Renal pelvis (tissue), 12 donors: Measurements from ENCODE around the gene C1orf50. TPM values are rescaled to one million over a fixed set of nuclear protein-coding genes. Genes with fewer than 3 reads are reported as not detected.
"Not testable (repeated sequence)": the region's sequence is repeated elsewhere in the genome, so short reads cannot be mapped to it uniquely, and the experiment has no call there.

Source experiments
- DNase-seq: peaks from one replicate; pipeline ENCODE4 v3.0.0-alpha.2; 2013
- long read RNA-seq, 16 experiments: transcript quantifications; one replicate each; lab custom pipeline, GENCODE V29; 2026
- polyA plus RNA-seq, 3 donors: library from polyadenylated mRNA; unstranded; fragments of 120-200 nt; gene quantifications; one replicate each; pipeline ENCODE4 v1.2.1, GENCODE V29; 2013; ENCODE audit not compliant: insufficient read length in 3 of 3

C1orf50 gene
- polyA plus RNA-seq = 10 to 100 TPM; 10.2 to 15.3 (median 12.5) TPM
- long read RNA-seq, donor 1, full-length matches to known transcripts = 4 of 9 reads
- long read RNA-seq, donor 1, partial matches to known transcripts = 0 of 9 reads
- long read RNA-seq, donor 1, other reads (novel, unspliced or antisense) = 5 of 9 reads
- long read RNA-seq, donor 2, full-length matches to known transcripts = 17 of 17 reads
- long read RNA-seq, donor 2, partial matches to known transcripts = 0 of 17 reads
- long read RNA-seq, donor 2, other reads (novel, unspliced or antisense) = 0 of 17 reads
- long read RNA-seq, donor 3, full-length matches to known transcripts = 9 of 9 reads
- long read RNA-seq, donor 3, partial matches to known transcripts = 0 of 9 reads
- long read RNA-seq, donor 3, other reads (novel, unspliced or antisense) = 0 of 9 reads
- long read RNA-seq, donor 4, full-length matches to known transcripts = 7 of 12 reads
- long read RNA-seq, donor 4, partial matches to known transcripts = 0 of 12 reads
- long read RNA-seq, donor 4, other reads (novel, unspliced or antisense) = 5 of 12 reads
- long read RNA-seq, donor 5, full-length matches to known transcripts = 3 of 3 reads
- long read RNA-seq, donor 5, partial matches to known transcripts = 0 of 3 reads
- long read RNA-seq, donor 5, other reads (novel, unspliced or antisense) = 0 of 3 reads
- long read RNA-seq, donor 6, full-length matches to known transcripts = 6 of 6 reads
- long read RNA-seq, donor 6, partial matches to known transcripts = 0 of 6 reads
- long read RNA-seq, donor 6, other reads (novel, unspliced or antisense) = 0 of 6 reads
- long read RNA-seq, donor 7, full-length matches to known transcripts = 9 of 9 reads
- long read RNA-seq, donor 7, partial matches to known transcripts = 0 of 9 reads
- long read RNA-seq, donor 7, other reads (novel, unspliced or antisense) = 0 of 9 reads
- long read RNA-seq, donor 8 = 0 reads
- long read RNA-seq, donor 9, full-length matches to known transcripts = 7 of 7 reads
- long read RNA-seq, donor 9, partial matches to known transcripts = 0 of 7 reads
- long read RNA-seq, donor 9, other reads (novel, unspliced or antisense) = 0 of 7 reads
- long read RNA-seq, donor 10, full-length matches to known transcripts = 8 of 8 reads
- long read RNA-seq, donor 10, partial matches to known transcripts = 0 of 8 reads
- long read RNA-seq, donor 10, other reads (novel, unspliced or antisense) = 0 of 8 reads
- long read RNA-seq, donor 11, full-length matches to known transcripts = 5 of 5 reads
- long read RNA-seq, donor 11, partial matches to known transcripts = 0 of 5 reads
- long read RNA-seq, donor 11, other reads (novel, unspliced or antisense) = 0 of 5 reads
- long read RNA-seq, donor 12, full-length matches to known transcripts = 11 of 16 reads
- long read RNA-seq, donor 12, partial matches to known transcripts = 0 of 16 reads
- long read RNA-seq, donor 12, other reads (novel, unspliced or antisense) = 5 of 16 reads
- long read RNA-seq, donor 13, full-length matches to known transcripts = 2 of 2 reads
- long read RNA-seq, donor 13, partial matches to known transcripts = 0 of 2 reads
- long read RNA-seq, donor 13, other reads (novel, unspliced or antisense) = 0 of 2 reads
- long read RNA-seq, donor 14 = 0 reads
- long read RNA-seq, donor 15, full-length matches to known transcripts = 9 of 9 reads
- long read RNA-seq, donor 15, partial matches to known transcripts = 0 of 9 reads
- long read RNA-seq, donor 15, other reads (novel, unspliced or antisense) = 0 of 9 reads
- long read RNA-seq, donor 16, full-length matches to known transcripts = 3 of 3 reads
- long read RNA-seq, donor 16, partial matches to known transcripts = 0 of 3 reads
- long read RNA-seq, donor 16, other reads (novel, unspliced or antisense) = 0 of 3 reads

DNA sequence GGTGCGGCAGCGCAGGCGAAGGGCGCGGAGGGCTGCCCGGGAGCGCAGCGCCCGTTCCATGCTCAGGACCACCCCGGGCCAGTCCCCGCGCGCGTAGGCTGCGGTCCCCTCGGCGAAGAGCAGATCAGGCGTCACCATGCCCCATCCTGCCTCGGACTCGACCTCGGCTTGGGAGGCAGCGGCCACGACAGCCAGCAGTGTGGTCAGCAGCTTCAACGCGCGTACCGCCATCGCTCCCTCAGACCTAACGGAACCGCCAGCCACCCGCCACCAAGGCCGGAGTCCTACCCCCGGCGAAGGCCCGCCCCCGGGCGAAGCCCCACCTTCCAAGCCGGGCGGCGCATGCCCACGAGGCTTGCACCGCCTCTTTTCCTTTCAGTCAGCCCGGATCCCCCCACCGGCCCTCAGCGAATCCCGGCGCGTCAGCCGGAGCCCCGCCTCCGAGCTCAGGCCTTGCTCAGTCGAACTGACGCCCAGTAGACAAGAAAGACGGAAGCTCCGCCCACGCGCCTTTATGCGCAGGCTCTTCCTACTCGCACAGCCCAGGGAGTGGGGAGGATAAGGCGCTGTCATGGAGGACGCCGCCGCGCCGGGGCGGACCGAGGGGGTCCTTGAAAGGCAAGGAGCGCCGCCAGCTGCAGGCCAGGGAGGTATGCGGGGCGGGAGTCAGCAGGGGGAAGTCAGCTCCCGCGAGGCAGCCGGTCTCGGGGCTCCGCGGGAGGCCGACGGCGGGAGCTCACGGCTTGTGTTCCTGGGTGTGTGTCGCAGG lies at the start of gene C1orf50, which contains the start of gene P3H1:
C1orf50 (plus strand) TSS at position 509 of the 769 bp plus-strand sequence; CDS start at position 572, 63 bp downstream.
P3H1 (minus strand) TSS at position 288 of the 769 bp plus-strand sequence; CDS start at position 231, 57 bp downstream.
- peak; percentile 99 for DNase-seq

DNA sequence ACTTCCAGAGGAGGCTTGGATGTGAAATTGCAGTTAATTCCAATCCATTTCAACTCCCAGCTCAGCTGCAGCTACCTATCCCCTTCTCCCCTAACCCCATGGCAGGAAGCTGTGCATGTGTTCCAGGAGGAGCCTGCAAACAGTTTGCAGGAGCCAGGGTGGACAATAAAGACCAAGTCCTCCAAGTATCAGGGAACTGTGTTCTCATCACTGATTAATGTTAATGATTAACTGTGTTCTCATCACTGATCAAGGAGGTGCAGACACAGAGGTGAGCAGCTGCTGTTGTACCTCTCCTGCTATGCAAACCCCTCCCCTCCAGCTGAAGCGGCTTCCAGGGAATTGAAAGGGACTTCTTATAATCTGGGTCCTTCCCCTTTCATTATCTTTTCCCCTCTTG lies 46.2 kb upstream of the C1orf50 start:
- peak; percentile 30 for DNase-seq

DNA sequence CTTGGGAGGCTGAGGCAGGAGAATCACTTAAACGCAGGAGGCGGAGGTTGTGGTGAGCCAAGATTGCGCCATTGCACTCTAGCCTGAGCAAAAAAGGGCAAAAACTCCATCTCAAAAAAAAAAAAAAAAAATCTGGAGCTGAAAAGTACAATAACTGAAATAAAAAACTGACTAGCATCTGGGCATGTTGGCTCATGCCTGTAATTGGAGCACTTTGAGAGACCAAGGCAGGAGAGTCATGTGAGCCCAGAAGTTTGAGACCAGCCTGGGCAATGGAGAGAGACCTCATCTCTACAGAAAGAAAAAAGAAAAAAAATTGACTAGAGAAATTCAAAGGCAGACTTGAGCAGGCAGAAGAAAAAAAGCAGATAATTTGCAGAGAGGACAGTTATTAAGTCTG lies 45.1 kb upstream of the C1orf50 start:
- DNase-seq = no peak

DNA sequence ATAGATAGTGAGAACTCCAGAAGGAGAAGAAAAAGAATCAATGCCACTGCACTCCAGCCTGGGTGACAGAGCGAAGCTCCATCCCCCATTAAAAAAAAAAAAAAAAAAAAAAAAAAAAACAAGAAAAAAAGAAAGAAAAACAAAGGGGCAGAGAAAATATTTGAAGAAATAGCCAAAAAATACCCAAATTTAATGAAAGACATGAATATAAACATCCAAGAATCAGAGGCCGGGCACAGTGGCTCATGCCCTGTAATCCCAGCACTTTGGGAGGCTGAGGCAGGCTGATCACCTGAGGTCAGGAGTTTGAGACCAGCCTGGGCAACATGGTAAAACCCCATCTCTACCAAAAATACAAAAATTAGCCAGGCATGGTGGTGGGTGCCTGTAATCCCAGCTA lies 44.6 kb upstream of the C1orf50 start:
- DNase-seq = not testable (repeated sequence)

DNA sequence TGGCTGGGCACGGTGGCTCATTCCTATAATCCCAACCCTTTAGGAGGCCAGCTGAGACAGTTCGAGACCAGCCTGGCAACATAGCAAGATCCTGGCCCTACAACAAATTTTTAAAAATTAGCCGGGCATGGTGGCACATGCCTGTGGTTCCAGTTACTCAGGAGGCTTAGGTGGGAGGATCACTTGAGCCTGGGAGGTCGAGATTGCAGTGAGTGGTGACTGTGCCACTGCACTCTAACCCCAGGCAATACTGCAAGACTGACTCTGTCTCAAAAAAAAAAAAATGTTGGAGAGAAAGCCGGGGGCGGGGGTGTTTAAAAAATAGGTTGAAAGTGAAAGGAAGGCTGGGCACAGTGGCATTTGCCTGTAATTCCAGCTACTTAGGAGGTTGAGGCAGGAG lies 43.5 kb upstream of the C1orf50 start:
- DNase-seq = no peak

DNA sequence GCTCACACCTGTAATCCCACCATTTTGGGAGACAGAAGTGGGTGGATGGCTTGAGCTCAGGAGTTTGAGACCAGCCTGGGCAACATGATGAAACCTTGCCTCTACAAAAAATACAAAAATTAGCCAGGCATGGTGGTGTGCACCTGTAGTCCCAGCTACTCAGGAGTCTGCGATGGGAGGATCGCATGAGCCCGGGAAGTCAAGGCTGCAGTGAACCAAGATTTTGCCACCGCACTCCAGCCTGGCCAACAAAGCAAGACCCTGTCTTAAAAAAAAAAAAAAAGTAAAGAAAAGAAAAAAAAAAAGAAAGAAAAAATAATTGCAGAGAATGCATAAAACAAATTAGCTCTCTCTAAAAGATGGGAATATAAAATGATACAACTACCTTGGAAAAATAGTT lies 41.2 kb upstream of the C1orf50 start:
- DNase-seq = not testable (repeated sequence)

DNA sequence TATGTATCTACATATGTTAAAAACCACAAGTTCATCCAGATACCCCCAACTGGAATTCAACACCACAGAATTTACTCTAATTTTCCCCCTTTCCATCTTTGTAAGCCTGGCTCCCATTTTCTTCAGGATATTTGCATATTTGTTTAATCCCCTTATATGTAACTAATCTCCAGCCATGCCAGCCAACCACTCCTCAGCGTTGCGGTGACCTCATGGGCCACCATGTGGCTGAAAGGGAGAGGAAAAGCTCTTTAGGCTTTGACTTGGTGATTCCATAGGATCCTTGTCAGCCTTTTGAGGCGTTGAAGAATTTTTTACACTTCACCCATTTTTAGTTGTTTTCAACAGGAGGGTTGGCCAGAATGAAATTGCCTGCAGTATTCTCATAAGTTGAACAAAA lies 37.0 kb upstream of the C1orf50 start:
- DNase-seq = no peak

DNA sequence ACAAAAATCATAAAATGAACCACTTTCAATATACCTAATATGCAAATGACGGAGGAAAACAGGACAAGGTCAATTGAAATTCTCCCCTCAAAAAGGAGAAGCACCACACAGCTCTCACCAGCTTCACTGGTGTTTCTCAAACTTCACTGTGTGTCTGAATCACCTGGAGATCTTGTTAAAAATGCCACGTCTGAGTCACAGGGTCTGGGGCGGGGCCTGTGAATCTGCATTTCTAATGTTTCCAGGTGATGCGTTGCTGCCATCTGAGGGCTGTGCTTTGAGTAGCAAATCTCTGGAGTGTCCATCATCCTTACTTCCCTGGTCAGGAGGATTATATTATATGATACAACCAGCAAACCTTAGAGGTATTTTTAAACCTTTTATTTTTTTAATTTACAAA lies 36.1 kb upstream of the C1orf50 start:
- no peak for DNase-seq

DNA sequence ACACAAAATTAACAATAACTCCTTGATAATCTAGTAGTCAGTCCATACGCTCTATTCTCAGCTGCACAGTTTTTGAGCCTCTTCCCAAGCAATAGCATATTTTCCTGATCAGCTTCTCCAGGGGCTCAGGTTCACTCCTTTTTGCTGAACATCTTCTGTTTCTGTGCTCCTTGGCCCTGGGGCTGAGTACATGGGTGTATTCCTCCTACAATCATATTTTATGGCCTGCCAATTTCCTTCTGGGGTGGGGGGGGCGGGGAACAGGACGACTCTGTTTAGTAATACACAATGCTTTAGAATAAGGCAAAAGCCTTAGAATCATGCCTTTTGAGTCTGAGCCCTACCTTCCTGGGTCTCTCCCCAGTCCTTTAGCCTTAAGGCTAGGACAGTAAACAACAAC lies 35.5 kb upstream of the C1orf50 start:
- no peak for DNase-seq

DNA sequence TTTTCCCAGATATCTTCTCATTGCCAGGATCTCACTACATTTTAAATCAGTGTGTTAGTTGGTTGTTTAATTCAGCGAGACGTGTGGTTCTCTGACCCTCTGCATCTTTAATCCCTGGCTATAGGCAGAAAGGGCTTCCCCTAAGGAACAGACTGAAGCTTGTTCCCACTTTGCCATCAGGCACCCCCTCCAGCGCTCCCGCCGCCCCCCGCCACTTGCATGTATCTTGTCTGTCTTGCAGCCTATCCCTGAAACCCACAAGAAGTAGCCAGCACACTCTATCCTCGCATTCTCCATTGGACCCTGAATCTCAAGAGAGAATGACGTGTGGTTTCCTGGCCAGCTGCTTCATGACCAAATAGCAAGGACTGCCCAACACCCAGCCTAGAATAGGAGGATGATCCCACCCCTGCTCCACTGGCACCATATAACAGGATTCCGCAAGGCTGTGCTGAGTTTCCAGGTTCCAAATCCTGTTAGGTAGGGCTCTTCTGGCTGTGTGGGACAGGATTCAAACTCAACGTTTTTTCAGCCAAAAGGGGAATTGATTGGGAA lies 34.8 kb upstream of the C1orf50 start:
- no peak for DNase-seq

DNA sequence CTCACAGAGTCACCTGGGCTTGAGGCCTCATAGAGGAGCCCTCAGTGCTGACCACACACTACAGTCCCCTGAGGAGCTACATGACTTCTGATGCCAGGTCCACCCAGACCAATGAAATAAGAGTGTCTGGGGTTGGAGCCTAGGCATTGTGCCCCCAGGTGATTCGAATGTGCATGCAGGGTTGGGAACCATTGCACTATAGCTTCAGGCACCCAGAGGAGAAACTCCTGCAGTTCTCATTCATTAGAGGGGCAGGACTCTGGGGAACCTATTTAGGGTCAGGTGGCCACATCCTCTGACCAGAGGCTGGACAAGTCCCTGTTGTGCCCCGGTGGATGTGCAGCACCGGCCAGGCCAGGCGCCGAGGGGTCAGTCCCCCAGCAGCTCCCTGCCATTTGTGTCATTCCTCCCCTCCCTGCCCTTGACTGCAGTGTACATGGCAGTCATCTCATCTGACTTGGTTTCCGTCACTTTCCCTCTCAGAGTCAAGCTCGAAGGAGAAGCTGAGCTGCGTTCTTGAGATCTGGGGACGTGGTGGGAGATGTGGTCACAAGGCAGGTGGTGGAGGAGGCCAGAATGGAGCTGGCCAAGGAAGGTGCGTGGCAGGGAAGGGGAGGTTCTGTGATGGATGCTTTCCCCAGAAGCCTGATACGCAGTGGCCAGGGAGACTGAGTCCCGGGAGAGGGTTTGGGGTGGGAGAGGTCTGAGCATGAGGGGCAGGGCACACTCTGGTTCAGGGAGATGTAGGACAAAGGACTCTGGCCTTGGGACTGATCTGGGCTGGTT lies 33.4 kb upstream of the C1orf50 start:
- no peak for DNase-seq

DNA sequence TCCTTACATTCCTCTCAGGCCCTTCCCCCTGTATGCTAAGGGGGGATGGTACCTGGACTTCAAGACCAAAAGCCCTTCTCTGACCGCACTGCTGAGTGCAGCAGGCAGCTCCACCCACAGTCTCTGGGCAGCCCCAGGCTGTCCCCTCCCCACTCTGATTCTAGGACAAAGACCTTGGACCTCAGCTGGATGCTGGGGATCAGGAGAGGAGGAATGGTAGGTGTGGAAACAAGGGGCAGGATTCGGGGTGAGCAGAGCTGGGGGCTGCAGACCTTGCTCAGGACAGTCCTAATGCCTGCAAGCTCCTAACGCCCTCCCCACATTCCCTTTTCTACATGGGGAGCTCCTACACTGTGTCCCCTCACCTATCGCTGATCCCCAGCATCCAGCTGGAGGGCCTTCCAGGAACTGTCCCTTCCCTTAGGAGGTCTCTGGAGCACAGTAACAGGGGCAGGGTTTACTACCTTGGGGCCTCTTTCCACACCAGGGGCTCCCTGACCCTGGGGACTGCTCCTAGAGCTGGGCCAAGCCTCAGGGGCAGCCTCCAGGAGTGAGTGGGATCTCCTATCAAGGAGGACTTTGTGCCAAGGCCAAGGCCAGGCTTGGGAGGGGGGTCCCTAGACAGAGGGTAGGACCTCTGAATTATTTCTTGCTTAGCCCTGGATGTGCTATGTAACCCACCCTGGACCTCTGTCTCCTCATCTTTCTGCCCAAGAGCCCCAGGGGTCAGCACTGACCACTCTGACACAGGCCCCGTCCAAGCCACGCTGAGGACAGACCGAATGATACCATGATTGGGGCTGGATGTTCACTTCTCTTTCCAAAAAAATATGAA lies 32.6 kb upstream of the C1orf50 start:
- peak; percentile 16 for DNase-seq

DNA sequence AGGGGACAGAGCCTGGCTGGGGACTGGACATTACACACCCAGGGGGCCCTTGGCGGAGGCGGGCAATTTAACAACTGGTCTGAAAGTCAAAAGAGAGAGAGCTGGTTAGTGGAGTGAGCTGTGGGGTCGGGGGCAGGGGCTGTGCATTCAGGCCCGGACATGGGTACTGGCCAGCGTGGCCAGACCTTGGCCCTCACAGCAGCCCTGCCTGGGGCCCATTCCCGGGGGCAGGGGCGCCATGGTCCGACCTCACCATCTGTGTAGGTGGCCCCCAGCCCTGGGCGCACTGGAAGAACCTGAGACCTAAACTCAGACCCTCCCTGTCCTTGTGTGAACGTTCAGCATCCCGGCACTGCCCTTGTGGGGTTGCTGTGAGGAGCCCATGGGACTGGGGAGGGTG lies 32.0 kb upstream of the C1orf50 start:
- no peak for DNase-seq

DNA sequence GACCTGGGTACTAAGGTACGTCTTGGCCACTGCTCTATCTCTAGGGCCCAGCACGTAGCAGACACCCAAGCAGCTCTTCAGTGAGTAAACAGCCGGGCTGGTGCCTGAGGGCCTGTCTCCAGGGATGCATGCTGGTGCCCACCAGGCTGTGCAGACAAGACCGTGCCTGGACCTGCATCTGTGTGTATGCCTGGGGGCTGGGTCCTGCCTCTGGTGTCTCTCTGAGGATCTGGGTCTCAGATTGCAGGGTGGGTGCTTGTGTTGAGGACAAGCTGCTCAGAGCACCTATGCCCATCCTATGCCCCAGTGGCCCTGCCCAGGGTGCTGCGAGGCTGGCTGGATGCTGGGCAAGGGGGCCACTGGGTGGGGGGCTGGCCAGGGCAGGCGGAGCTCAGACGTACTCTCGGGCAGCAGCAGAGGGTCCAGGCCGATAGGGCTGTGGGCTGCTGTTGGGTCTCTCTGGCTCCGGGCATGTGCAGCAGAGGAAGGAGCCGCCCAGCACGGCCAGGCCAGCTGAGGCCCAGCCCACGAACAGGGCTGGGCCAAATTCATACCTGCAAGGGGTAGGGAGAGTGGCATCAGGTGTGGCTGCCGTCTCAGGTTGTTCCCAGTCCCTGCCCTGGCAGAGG lies 31.5 kb upstream of the C1orf50 start:
- DNase-seq = no peak

DNA sequence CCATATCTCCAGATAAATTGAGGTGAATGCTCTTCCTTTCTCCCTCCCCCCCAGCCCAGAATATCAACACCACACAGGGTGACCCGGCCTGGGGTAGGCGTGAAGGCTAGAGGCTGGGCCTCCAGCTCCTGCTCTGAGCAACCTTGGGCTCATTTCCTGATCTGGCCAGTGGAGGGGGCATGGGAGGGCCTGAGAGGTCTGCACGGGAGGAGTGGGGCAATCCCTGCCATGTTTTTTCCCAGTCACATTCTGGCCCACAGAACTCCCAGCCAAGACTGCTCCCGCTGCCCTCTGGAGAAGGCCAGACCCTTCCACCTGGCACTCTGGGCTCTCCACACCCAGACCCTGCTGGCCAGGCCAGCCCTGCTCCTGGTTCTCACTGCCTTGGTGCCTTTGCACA lies 30.9 kb upstream of the C1orf50 start:
- no peak for DNase-seq

DNA sequence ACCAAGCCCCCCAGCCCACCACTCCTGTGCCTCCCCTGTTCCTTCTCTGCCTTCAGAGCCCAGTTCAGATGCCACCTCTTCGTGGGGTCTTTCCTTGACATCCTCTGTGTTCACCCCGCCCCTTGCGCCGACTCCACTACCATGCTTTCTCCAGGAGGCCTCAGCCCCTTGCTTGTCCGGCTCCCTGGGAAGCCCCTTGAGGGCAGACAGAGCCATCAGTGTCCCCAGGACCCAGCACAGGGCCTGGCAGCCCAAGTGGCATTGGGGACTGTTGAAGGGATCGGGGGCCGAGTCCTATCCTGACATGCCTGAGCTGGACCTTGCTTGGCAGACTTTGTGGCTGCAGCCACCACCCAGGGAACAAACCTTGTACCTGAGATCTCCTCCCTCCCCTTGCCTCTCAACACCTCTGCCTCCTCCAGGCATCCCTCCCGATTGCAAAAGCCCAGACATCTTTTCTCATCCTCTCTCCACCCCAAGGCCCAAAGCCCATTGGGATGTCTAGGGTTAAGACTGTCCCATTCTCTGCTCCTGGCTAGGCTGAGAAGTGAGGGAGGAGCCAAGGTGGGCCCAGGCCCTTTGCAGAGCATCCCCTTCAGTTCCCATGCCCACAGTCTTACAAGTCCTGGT lies 30.4 kb upstream of the C1orf50 start:
- no peak for DNase-seq

DNA sequence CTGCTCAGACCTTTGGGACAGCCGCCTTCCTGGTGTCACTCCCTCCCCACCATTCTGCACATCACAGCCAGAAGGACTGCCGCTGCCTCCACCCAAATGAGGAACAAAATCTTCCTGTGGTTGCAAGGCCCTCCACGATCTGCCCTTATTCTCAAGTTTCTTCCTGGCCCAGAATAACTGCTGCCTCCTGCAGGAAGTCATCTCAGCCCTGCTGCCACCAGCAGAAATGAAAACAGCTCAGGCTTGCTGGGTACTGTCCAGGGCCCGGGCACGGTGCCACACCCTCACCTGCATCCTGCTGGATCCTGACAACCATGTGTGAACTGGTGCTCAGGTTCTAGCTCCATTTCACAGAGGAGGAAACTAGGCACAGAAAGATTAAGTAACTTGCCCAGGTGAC lies 29.8 kb upstream of the C1orf50 start:
- no peak for DNase-seq
